HUES64 (cell line): Measurements from ENCODE around the gene CST11.
"Not testable (repeated sequence)": the region's sequence is repeated elsewhere in the genome, so short reads cannot be mapped to it uniquely, and the experiment has no call there.

Experiments
- H3K27ac ChIP-seq: 2 replicates; pipeline ENCODE4 v1.7.0; 2013; ENCODE audit warnings: low read depth, low read length, inconsistent platforms
- H3K27me3 ChIP-seq: 2 replicates; pipeline ENCODE4 v1.6.1; 2013; ENCODE audit warnings: mild to moderate bottlenecking, low read length; ENCODE audit not compliant: insufficient read depth
- H3K36me3 ChIP-seq: 2 replicates; pipeline ENCODE4 v1.6.1; 2013; ENCODE audit warnings: mild to moderate bottlenecking, low read length; ENCODE audit not compliant: insufficient read depth
- H3K4me1 ChIP-seq: 2 replicates; pipeline ENCODE4 v1.6.1; 2013; ENCODE audit warnings: mild to moderate bottlenecking, low read length, moderate library complexity; ENCODE audit not compliant: insufficient read depth
- H3K4me3 ChIP-seq: 2 replicates; pipeline ENCODE4 v1.5.1; 2013; ENCODE audit warnings: mild to moderate bottlenecking, low read length, moderate library complexity
- H3K9ac ChIP-seq: 2 replicates; pipeline ENCODE4 v1.6.1; 2013; ENCODE audit warnings: mild to moderate bottlenecking, low read depth, low read length
- H3K9me3 ChIP-seq: 2 replicates; pipeline ENCODE4 v1.6.1; 2013; ENCODE audit warnings: low read depth, low read length; ENCODE audit not compliant: insufficient read depth
- WGBS: fragments of 150-250, 120-280 bp; methylation state at CpG from one replicate; pipeline ENCODE4 v1.1.7; 2013; ENCODE audit warnings: missing lambda C conversion rate; 5-methylcytosine and 5-hydroxymethylcytosine counted together

Gene CST11

DNA sequence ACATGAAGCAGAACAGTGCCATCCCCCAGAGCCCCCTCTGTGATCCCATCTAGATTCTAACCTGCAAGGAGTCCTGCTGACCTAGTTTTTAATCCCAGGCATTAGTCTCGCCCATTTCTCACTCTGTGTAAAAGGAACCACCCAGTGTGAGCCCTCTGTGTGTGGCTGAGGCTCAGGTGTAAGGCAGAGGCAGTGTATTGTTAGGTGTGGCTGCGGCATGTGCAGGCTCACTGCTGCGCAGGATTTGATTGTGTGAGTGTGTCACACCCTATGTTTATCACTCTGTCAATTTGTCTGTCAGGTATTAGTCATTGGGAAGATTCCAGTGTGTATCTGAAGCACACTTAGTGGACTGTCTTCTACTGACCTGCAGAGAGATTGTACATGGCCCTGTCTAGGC lies 24.5 kb upstream of the CST11 start:
- no peak overlapping the region for H3K27ac ChIP-seq
- no peaks in the 10 kb centered on the region for H3K36me3 ChIP-seq
- peaks cover 7% of the 10 kb centered on the region; the same call in 1 of the 2 replicates for H3K27me3 ChIP-seq
- H3K9me3 ChIP-seq: no peaks in the 10 kb centered on the region
- no peak overlapping the region for H3K4me3 ChIP-seq
- no peak overlapping the region for H3K9ac ChIP-seq
- whole genome bisulfite sequencing: 68% methylated on average over 3 of the region's 3 CpGs
- peaks cover 21% of the 10 kb centered on the region for H3K4me1 ChIP-seq

GRCh38 chr20:23476015-23476754 lies 23.5 kb upstream of the CST11 start:
- Histone ChIP-seq H3K9me3 (no peaks in the 10 kb centered on the region), H3K36me3 (no peaks in the 10 kb centered on the region), H3K27ac (no peak overlapping the region), H3K27me3 (peaks cover 11% of the 10 kb centered on the region; the same call in 1 of the 2 replicates), H3K4me1 (peaks cover 20% of the 10 kb centered on the region), H3K4me3 (no peak overlapping the region), H3K9ac (no peak overlapping the region)
- WGBS: 95% methylated on average over 6 of the region's 6 CpGs

GRCh38 chr20:23475395-23475794 lies 22.7 kb upstream of the CST11 start:
- 96% methylated on average over 5 of the region's 5 CpGs for WGBS
- H3K4me1 ChIP-seq: peaks cover 25% of the 10 kb centered on the region
- no peaks in the 10 kb centered on the region for H3K36me3 ChIP-seq
- no peak overlapping the region for H3K4me3 ChIP-seq
- peaks cover 11% of the 10 kb centered on the region; the same call in 1 of the 2 replicates for H3K27me3 ChIP-seq
- H3K9ac ChIP-seq: no peak overlapping the region
- no peaks in the 10 kb centered on the region for H3K9me3 ChIP-seq
- H3K27ac ChIP-seq: no peak overlapping the region

- peak overlapping the region; percentile 53; the same call in 1 of the 2 replicates for H3K27ac ChIP-seq
- H3K27me3 ChIP-seq: peaks cover 11% of the 10 kb centered on the region; the same call in 1 of the 2 replicates
- H3K36me3 ChIP-seq, H3K4me3 ChIP-seq, H3K9ac ChIP-seq, H3K9me3 ChIP-seq: not testable (repeated sequence)
- 5% methylated on average over 2 of the region's 2 CpGs for WGBS
- H3K4me1 ChIP-seq: peaks cover 30% of the 10 kb centered on the region
These were observed 20.6 kb upstream of the CST11 start for GRCh38 chr20:23473293-23473692.

GRCh38 chr20:23472306-23472705 lies 19.6 kb upstream of the CST11 start:
- 89% methylated on average over 5 of the region's 5 CpGs for WGBS
- H3K4me1 ChIP-seq: peaks cover 30% of the 10 kb centered on the region
- H3K27me3 ChIP-seq: peaks cover 11% of the 10 kb centered on the region; the same call in 1 of the 2 replicates
- H3K4me3 ChIP-seq, H3K9me3 ChIP-seq, H3K36me3 ChIP-seq, H3K9ac ChIP-seq, H3K27ac ChIP-seq: not testable (repeated sequence)

GRCh38 chr20:23466961-23467360 lies 14.3 kb upstream of the CST11 start:
- not testable (repeated sequence) for H3K36me3 ChIP-seq, H3K9ac ChIP-seq, H3K27ac ChIP-seq, H3K4me3 ChIP-seq, H3K27me3 ChIP-seq
- Histone ChIP-seq H3K4me1 (peaks cover 13% of the 10 kb centered on the region; the same call in 1 of the 2 replicates), H3K9me3 (peaks cover 43% of the 10 kb centered on the region)
- 89% methylated on average over 2 of the region's 3 CpGs for WGBS

DNA sequence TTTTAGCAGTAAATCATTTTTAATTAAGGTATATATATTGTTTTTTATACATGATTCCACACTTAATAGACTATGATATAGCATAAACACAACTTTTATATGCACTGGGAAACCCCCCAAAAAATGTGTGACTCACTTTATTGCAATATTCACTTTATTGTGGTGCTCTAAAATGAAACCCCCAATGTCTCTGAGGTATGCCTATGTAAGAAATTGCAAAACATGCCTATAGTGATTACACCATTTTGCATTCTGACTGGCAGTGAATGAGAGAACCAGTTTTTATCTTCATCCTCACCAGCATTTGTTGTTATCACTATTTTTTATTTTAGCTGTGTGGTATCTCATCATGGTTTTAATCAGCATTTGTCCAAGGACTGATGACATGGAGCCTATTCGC lies 8.5 kb upstream of the CST11 start:
- Histone ChIP-seq H3K9ac (no peak overlapping the region), H3K27ac (no peak overlapping the region), H3K4me1 (0 out of 2 replicates have a peak, but pooled peaks cover 5% of the 10 kb centered on the region), H3K4me3 (no peak overlapping the region), H3K9me3 (peaks cover 25% of the 10 kb centered on the region), H3K27me3 (no peaks in the 10 kb centered on the region), H3K36me3 (no peaks in the 10 kb centered on the region)
- WGBS: 100% methylated on average over 1 of the region's 1 CpG

- Histone ChIP-seq H3K4me1 (0 out of 2 replicates have a peak, but pooled peaks cover 5% of the 10 kb centered on the region), H3K9ac (no peak overlapping the region), H3K4me3 (no peak overlapping the region), H3K27me3 (no peaks in the 10 kb centered on the region), H3K27ac (no peak overlapping the region), H3K36me3 (no peaks in the 10 kb centered on the region), H3K9me3 (peaks cover 11% of the 10 kb centered on the region)
- 93% methylated on average over 3 of the region's 3 CpGs for WGBS
These were observed 6.9 kb upstream of the CST11 start for GRCh38 chr20:23459461-23460150.

GRCh38 chr20:23456873-23457272 lies 4.2 kb upstream of the CST11 start:
- Histone ChIP-seq H3K36me3 (no peaks in the 10 kb centered on the region), H3K27ac (no peak overlapping the region)

DNA sequence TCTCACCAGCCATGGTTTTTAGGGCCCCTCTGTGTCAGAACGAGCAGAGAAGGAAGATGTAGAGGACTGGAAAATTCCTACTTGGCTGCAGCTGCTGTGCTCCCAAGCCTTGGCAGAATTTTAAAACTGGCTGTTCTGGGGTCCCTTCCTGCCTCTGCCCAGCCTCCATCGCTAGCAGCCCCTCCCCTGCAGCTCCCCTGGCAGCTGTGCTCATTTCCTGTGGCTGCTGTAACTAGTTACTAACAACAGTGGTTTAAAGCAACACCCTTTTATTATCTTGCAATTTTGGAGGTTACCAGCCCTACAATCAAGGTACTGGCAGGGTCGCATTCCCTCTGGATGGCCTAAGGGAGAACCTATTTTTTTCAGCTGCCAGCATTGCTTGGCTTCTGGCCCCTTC lies 3.7 kb upstream of the CST11 start:
- no peak overlapping the region for H3K27ac ChIP-seq
- H3K4me3 ChIP-seq: no peak overlapping the region

More at GRCh38 chr20:23456873-23457272, 4.2 kb upstream of the CST11 start:
- no peak overlapping the region for H3K9ac ChIP-seq
- no peaks in the 10 kb centered on the region for H3K27me3 ChIP-seq
- no peak overlapping the region for H3K4me3 ChIP-seq
- H3K9me3 ChIP-seq: no peaks in the 10 kb centered on the region
- 0 out of 2 replicates have a peak, but pooled peaks cover 5% of the 10 kb centered on the region for H3K4me1 ChIP-seq
- 97% methylated on average over 7 of the region's 7 CpGs for WGBS

DNA sequence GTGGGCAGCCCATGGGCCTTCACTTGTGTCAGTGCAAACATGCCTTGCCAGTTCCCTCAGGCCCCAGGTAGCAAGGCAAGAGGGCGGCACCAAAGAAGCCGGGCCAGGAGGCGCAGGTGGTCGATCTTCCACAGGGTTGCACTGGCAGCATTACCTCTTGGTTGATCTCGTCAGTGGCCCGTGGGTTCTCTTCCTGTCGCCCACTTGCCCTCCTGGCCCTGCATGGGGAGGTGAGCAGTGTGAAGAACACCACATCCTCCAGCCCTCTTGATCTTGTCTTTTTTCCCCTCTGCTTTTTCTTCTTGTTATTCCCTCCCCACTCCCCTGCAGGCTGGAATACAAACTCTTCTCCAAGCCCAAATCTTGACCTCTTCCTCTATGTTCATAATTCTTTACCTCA lies 3.0 kb upstream of the CST11 start:
- H3K36me3 ChIP-seq: no peaks in the 10 kb centered on the region
- H3K9me3 ChIP-seq: no peaks in the 10 kb centered on the region
- 94% methylated on average over 7 of the region's 7 CpGs for WGBS
- H3K4me3 ChIP-seq: no peak overlapping the region
- no peak overlapping the region for H3K27ac ChIP-seq
- H3K9ac ChIP-seq: no peak overlapping the region
- 0 out of 2 replicates have a peak, but pooled peaks cover under 1% of the 10 kb centered on the region for H3K4me1 ChIP-seq
- H3K27me3 ChIP-seq: no peaks in the 10 kb centered on the region

More for the DNA sequence above, 3.7 kb upstream of the CST11 start:
- 95% methylated on average over 3 of the region's 3 CpGs for WGBS
- no peaks in the 10 kb centered on the region for H3K9me3 ChIP-seq
- no peaks in the 10 kb centered on the region for H3K27me3 ChIP-seq
- H3K36me3 ChIP-seq: no peaks in the 10 kb centered on the region
- no peak overlapping the region for H3K9ac ChIP-seq
- H3K4me1 ChIP-seq: 0 out of 2 replicates have a peak, but pooled peaks cover 5% of the 10 kb centered on the region
